H9 (cell line): Measurements from ENCODE around the gene GSTO1. TPM values are rescaled to one million over a fixed set of nuclear protein-coding genes. Genes with fewer than 3 reads are reported as not detected.

Source experiments
- DNase-seq: peaks from one replicate; pipeline ENCODE4 v3.0.0-alpha.2; 2017
- H2AFZ ChIP-seq: one replicate; pipeline ENCODE4 v1.6.1; 2013; ENCODE audit warnings: mild to moderate bottlenecking, low read length, control low read depth, moderate library complexity
- H2AK5ac ChIP-seq: 2 replicates; pipeline ENCODE4 v1.6.1; 2013; ENCODE audit warnings: low read length, control low read depth, mixed read lengths; ENCODE audit not compliant: insufficient read length
- H2BK120ac ChIP-seq: one replicate; pipeline ENCODE4 v1.6.1; 2013; ENCODE audit warnings: low read depth, mild to moderate bottlenecking, low read length, control low read depth, inconsistent platforms; ENCODE audit not compliant: poor library complexity, severe bottlenecking
- H2BK12ac ChIP-seq: 2 replicates; pipeline ENCODE4 v1.6.1; 2013; ENCODE audit warnings: low read length, control low read depth, mixed read lengths, low read depth; ENCODE audit not compliant: insufficient read length
- H2BK15ac ChIP-seq: 2 replicates; pipeline ENCODE4 v1.6.1; 2013; ENCODE audit warnings: low read depth, low read length, control low read depth
- H2BK20ac ChIP-seq: one replicate; pipeline ENCODE4 v1.6.1; 2013; ENCODE audit warnings: low read depth, mild to moderate bottlenecking, low read length, control low read depth, inconsistent platforms; ENCODE audit not compliant: poor library complexity, severe bottlenecking
- H2BK5ac ChIP-seq: 2 replicates; pipeline ENCODE4 v1.6.1; 2013; ENCODE audit warnings: low read length, control low read depth, mixed read lengths; ENCODE audit not compliant: insufficient read length
- H3K14ac ChIP-seq: 2 replicates; pipeline ENCODE4 v1.6.1; 2013; ENCODE audit warnings: low read length, control low read depth; ENCODE audit not compliant: insufficient read depth
- H3K18ac ChIP-seq: 2 replicates; pipeline ENCODE4 v1.6.1; 2013; ENCODE audit warnings: low read depth, mild to moderate bottlenecking, mixed read lengths, low read length, control low read depth; ENCODE audit not compliant: insufficient read length
- H3K23ac ChIP-seq: 2 replicates; pipeline ENCODE4 v1.6.1; 2013; ENCODE audit warnings: low read length, control low read depth, mixed read lengths, low read depth; ENCODE audit not compliant: insufficient read length
- H3K23me2 ChIP-seq: 2 replicates; pipeline ENCODE4 v1.6.1; 2013; ENCODE audit warnings: low read depth, mild to moderate bottlenecking, mixed read lengths, low read length, control low read depth; ENCODE audit not compliant: insufficient read length, poor library complexity, severe bottlenecking
- H3K27ac ChIP-seq: 2 replicates; pipeline ENCODE4 v1.5.1; 2013; ENCODE audit warnings: low read length, control low read depth, mixed read lengths, low read depth; ENCODE audit not compliant: insufficient read length
- H3K27me3 ChIP-seq: 2 replicates; pipeline ENCODE4 v1.6.1; 2013; ENCODE audit warnings: low read length, control low read depth, inconsistent platforms; ENCODE audit not compliant: insufficient read depth
- H3K4ac ChIP-seq: 2 replicates; pipeline ENCODE4 v1.6.1; 2013; ENCODE audit warnings: low read depth, mild to moderate bottlenecking, control low read depth, inconsistent platforms, low read length, moderate library complexity
- H3K4me1 ChIP-seq: 2 replicates; pipeline ENCODE4 v1.6.1; 2013; ENCODE audit warnings: low read length, control low read depth, inconsistent platforms; ENCODE audit not compliant: insufficient read depth
- H3K4me2 ChIP-seq: 2 replicates; pipeline ENCODE4 v1.6.1; 2013; ENCODE audit warnings: low read length, control low read depth, mixed read lengths; ENCODE audit not compliant: insufficient read length, insufficient read depth
- H3K56ac ChIP-seq: 2 replicates; pipeline ENCODE4 v1.6.1; 2013; ENCODE audit warnings: low read depth, mild to moderate bottlenecking, mixed read lengths, low read length, control low read depth; ENCODE audit not compliant: insufficient read length
- H3K79me1 ChIP-seq: 2 replicates; pipeline ENCODE4 v1.6.1; 2013; ENCODE audit warnings: low read depth, mild to moderate bottlenecking, moderate library complexity, low read length, control low read depth, inconsistent platforms; ENCODE audit not compliant: insufficient read depth, poor library complexity, severe bottlenecking
- H3K79me2 ChIP-seq: 2 replicates; pipeline ENCODE4 v1.6.1; 2013; ENCODE audit warnings: low read length, control low read depth, inconsistent platforms; ENCODE audit not compliant: insufficient read depth
- H3K9ac ChIP-seq: 2 replicates; pipeline ENCODE4 v1.6.1; 2013; ENCODE audit warnings: low read length, control low read depth, mixed read lengths; ENCODE audit not compliant: insufficient read length; ENCODE audit errors: extremely low read depth
- H3K9me3 ChIP-seq: one replicate; pipeline ENCODE4 v1.6.1; 2013; ENCODE audit warnings: low read depth, low read length, inconsistent platforms; ENCODE audit not compliant: control insufficient read depth
- H3T11ph ChIP-seq: one replicate; pipeline ENCODE4 v1.6.1; 2013; ENCODE audit warnings: mild to moderate bottlenecking, low read length, control low read depth, inconsistent platforms
- H4K20me1 ChIP-seq: one replicate; pipeline ENCODE4 v1.6.1; 2013; ENCODE audit not compliant: control insufficient read depth, insufficient read length, insufficient read depth
- H4K5ac ChIP-seq: 2 replicates; pipeline ENCODE4 v1.6.1; 2013; ENCODE audit warnings: low read depth, mild to moderate bottlenecking, mixed read lengths, low read length, control low read depth; ENCODE audit not compliant: insufficient read length
- H4K8ac ChIP-seq: replicated peaks from 2 replicates; pipeline ENCODE4 v1.6.1; 2013; ENCODE audit warnings: low read length, control low read depth, mixed read lengths, low read depth; ENCODE audit not compliant: insufficient read length
- H4K91ac ChIP-seq: 2 replicates; pipeline ENCODE4 v1.6.1; 2013; ENCODE audit warnings: low read depth, mild to moderate bottlenecking, moderate library complexity, mixed read lengths, low read length, control low read depth; ENCODE audit not compliant: insufficient read length
- H3K27ac Mint-ChIP-seq, 3 experiments: 2 replicates in 2 of 3; 3 replicates in 1 of 3; pipeline ENCODE4 v1.8.0; 2020 to 2021; ENCODE audit warnings: mixed read lengths in 3 of 3, mild to moderate bottlenecking in 1 of 3, moderate library complexity in 1 of 3
- H3K27me3 Mint-ChIP-seq: 2 replicates; pipeline ENCODE4 v1.8.0; 2021; ENCODE audit warnings: low read depth, mild to moderate bottlenecking, moderate library complexity, mixed read lengths
- H3K36me3 Mint-ChIP-seq, 3 experiments: 2 replicates in 2 of 3; 3 replicates in 1 of 3; pipeline ENCODE4 v1.8.0; 2020 to 2021; ENCODE audit warnings: low read depth in 3 of 3, mixed read lengths in 3 of 3; ENCODE audit not compliant: insufficient read depth in 1 of 3
- H3K4me1 Mint-ChIP-seq, 2 experiments: 2 replicates each; pipeline ENCODE4 v1.8.0; 2020; ENCODE audit warnings: mixed read lengths in 2 of 2
- H3K4me3 Mint-ChIP-seq, 2 experiments: 2 replicates in 1 of 2; 3 replicates in 1 of 2; pipeline ENCODE4 v1.8.0; 2020 to 2021; ENCODE audit warnings: mild to moderate bottlenecking in 2 of 2, mixed read lengths in 2 of 2, moderate library complexity in 1 of 2
- H3K9me3 Mint-ChIP-seq, 2 experiments: 2 replicates in 1 of 2; 3 replicates in 1 of 2; pipeline ENCODE4 v1.8.0; 2020; ENCODE audit warnings: mild to moderate bottlenecking in 2 of 2, mixed read lengths in 2 of 2, moderate library complexity in 1 of 2
- CTCF ChIP-seq: fragments of 200-600 bp; sonication (generic); conservative IDR thresholded peaks from 3 replicates; pipeline ENCODE4 v1.8.0; 2021; ENCODE audit warnings: antibody characterized with exemption, mild to moderate bottlenecking
- WGBS: extraction: QIAGEN DNeasy Blood & Tissue Kit; methylation state at CpG from one replicate; pipeline ENCODE4 v1.1.7; 2013; ENCODE audit warnings: missing lambda C conversion rate, low lambda C conversion rate, mixed read lengths; ENCODE audit not compliant: insufficient read length; ENCODE audit errors: extremely low coverage; 5-methylcytosine and 5-hydroxymethylcytosine counted together
- total RNA-seq: library from RNA; stranded (reverse); gene quantifications from 2 replicates; pipeline ENCODE4 v1.2.1, GENCODE V29; 2021

The GSTO1 gene
- total RNA-seq, 1 experiment from 2014 or later = 114 TPM

DNA sequence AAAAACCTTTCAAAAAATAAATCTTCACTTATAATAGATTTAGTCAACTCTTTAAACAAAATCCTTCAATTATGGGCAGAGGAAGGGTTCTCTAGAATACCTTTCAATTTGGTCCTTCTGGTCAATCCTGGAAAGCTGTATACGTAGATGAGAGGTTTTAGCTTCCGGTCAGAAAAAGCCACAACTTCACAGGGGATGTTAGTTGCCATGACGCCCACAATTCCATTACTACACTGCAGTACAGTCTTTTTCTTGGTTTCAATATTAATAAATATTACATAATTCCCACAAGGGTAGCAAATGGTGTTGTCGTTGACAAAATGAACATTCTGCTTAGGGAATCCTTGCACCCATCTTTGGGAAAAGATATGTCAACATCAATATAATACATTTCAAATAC, 24.2 kb upstream of the GSTO1 start:
- Histone ChIP-seq H2BK120ac (no peak overlapping the region), H2BK15ac (no peak overlapping the region), H4K91ac (no peak overlapping the region), H3K23ac (no peak overlapping the region), H3K27me3 (no peaks in the 10 kb centered on the region), H3K23me2 (peaks cover 8% of the 10 kb centered on the region), H2BK5ac (no peak overlapping the region), H3K79me2 (no peaks in the 10 kb centered on the region), H3K56ac (no peak overlapping the region), H4K8ac (no peak overlapping the region), H4K5ac (no peak overlapping the region), H3K4ac (no peak overlapping the region), H3K9me3 (no peaks in the 10 kb centered on the region), H3K27ac (no peak overlapping the region), H3K14ac (no peak overlapping the region), H2BK20ac (no peak overlapping the region), H3K4me2 (no peak overlapping the region), H3T11ph (no peak overlapping the region), H3K79me1 (no peaks in the 10 kb centered on the region), H2BK12ac (no peak overlapping the region), H2AK5ac (no peak overlapping the region), H3K9ac (no peak overlapping the region), H2AFZ (no peak overlapping the region), H3K18ac (no peak overlapping the region), H4K20me1 (no peaks in the 10 kb centered on the region), H3K4me1 (no peaks in the 10 kb centered on the region)
- H3K4me3 Mint-ChIP-seq = no peak overlapping the region
- peaks cover 7 to 8% of the 10 kb centered on the region in 2 experiments; a peak in 3 of 4 replicates for H3K4me1 Mint-ChIP-seq
- H3K27ac Mint-ChIP-seq = no peak overlapping the region
- H3K36me3 Mint-ChIP-seq = peaks cover 0 to 4% (median 0%) of the 10 kb centered on the region in 3 experiments; a peak in 4 of 7 replicates
- no peak for TF ChIP-seq CTCF
- H3K9me3 Mint-ChIP-seq = peaks cover 12 to 14% of the 10 kb centered on the region in 2 experiments
- DNase-seq = no peak
- no CpG with 5 or more reads among the region's 4 CpGs for WGBS
- no peaks in the 10 kb centered on the region for H3K27me3 Mint-ChIP-seq
